Gastroesophageal sphincter (tissue), 3 donors: ENCODE results near the gene TALDO1.

Experiments
- POLR2A ChIP-seq, 2 donors: fragments of 450-650 bp; IDR thresholded peaks; one replicate each; pipeline ENCODE4 v1.6.1; 2017; ENCODE audit warnings: antibody characterized with exemption in 2 of 2, mild to moderate bottlenecking in 2 of 2, moderate library complexity in 1 of 2
- TF ChIP-seq, protein P1 (sequence below), 4 experiments: fragments of 200-600 bp in 2 of 4; fragments of 450-650 bp in 2 of 4; sonication (generic) in 1 of 4; IDR thresholded peaks; one replicate each; pipeline ENCODE4 v1.5.1; 2017 to 2019; ENCODE audit warnings: antibody characterized with exemption in 4 of 4, mild to moderate bottlenecking in 2 of 4, moderate library complexity in 2 of 4

DNA sequence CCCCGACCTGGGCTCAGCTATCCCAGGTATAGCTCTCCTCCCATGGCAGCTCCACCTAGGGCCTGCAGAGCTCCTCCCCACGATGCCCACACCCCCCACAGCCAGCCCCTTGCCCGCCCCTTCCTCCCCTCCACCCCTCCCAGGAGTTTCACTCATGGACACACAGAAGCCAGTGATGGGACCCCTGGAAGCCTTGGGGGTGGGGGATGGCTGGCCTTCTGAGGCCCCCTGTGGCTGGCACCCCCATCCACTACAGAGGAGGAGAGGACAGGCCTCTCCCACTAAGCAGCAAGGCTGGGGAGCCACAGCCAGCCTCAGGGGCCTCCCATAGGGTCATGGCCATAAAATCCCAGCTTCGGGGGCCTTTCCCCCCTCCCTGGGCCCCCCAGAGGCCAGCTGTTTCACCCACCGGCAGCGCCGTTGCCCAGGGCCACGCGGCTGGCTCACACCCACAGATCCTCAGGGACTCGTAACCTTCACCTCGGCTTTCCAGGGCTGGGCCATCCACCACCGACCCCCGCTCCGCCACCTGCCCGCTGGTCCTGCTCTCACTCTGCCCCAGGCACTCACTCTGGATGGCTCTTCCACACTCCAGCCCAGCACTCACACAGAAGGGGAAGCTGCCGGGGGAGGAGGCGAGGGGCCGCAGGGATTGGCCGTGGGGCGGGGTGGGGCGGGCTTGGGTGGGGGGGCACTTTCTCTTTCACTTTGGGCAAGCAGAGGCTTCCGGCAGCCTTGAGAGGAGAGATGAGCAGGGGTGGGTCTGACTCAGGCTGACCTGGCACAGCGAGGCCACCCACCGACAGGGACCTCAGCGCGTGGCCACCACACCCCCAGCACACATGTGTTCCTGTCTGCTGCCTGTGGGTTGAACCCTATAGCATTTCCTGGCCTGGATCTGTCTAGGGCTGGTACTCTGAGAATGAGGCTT, 48.6 kb downstream of the TALDO1 start:
- TF ChIP-seq, protein P1, sequence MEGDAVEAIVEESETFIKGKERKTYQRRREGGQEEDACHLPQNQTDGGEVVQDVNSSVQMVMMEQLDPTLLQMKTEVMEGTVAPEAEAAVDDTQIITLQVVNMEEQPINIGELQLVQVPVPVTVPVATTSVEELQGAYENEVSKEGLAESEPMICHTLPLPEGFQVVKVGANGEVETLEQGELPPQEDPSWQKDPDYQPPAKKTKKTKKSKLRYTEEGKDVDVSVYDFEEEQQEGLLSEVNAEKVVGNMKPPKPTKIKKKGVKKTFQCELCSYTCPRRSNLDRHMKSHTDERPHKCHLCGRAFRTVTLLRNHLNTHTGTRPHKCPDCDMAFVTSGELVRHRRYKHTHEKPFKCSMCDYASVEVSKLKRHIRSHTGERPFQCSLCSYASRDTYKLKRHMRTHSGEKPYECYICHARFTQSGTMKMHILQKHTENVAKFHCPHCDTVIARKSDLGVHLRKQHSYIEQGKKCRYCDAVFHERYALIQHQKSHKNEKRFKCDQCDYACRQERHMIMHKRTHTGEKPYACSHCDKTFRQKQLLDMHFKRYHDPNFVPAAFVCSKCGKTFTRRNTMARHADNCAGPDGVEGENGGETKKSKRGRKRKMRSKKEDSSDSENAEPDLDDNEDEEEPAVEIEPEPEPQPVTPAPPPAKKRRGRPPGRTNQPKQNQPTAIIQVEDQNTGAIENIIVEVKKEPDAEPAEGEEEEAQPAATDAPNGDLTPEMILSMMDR (IDR thresholded peaks at IDR 0.05) = no peak
- TF ChIP-seq POLR2A (IDR thresholded peaks at IDR 0.05) = peak; percentile 30 to 46
